HG03175 (cell line): ENCODE results near the gene GRM4.

Experiments used
- ATAC-seq: cut with Tn5 transposase; IDR thresholded peaks from one replicate; pipeline ENCODE4 v1.9.1; 2021; ENCODE audit warnings: mild to moderate bottlenecking, moderate library complexity; ENCODE audit not compliant: unreplicated experiment

The GRM4 gene

DNA sequence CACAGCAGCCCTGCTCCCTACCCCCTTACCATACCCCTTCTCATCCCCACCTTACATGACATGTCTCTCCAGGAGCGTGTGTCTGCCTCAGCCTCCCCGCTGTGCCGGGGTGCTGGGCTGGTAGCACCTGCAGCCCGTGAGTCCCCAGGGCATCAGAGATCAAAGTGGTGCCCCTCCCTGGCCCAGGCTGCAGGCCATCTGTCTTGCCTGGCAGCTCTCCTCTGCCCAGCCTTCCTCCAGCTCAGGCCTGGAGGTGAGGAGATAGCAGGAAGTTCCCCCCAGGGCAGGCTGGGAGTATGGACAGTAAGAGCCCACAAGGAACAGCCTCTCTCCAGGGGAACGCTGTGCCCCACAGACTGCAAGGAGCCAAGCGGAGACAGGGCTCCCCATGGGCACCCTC is 35.3 kb downstream of the GRM4 start:
- no peak for ATAC-seq

- ATAC-seq, result no peak
These were observed 37.7 kb downstream of the GRM4 start for GRCh38 chr6:34108176-34108575.

GRCh38 chr6:34106900-34107299 is 39.0 kb downstream of the GRM4 start:
- ATAC-seq, result no peak

GRCh38 chr6:34106421-34106820 is 39.5 kb downstream of the GRM4 start:
- ATAC-seq, result no peak

GRCh38 chr6:34104628-34105027 is 41.3 kb downstream of the GRM4 start:
- ATAC-seq, result no peak

GRCh38 chr6:34104186-34104585 is 41.7 kb downstream of the GRM4 start:
- ATAC-seq, result no peak

DNA sequence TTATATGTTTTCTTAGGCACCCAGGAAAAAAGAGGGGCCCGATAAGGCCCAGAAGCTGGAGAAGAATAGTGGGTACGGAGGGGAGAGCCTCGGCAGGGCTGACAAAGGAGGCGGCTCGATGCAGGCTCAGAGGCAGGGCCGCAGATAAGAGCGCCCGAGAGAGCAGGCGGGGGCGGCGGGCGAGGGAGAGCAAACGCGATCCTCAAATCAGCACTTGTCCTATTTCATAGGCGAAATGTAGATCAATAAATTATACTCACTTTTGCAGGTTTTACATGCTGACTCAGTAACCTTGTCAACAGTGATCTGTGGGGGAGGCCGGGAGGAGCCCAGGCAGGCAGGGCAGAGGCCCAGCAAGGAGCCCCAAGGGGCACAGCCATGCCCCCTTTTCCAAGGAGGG is 42.6 kb downstream of the GRM4 start:
- no peak for ATAC-seq

GRCh38 chr6:34102696-34103095 is 43.2 kb downstream of the GRM4 start:
- no peak for ATAC-seq

- ATAC-seq, result no peak
These were observed 43.7 kb downstream of the GRM4 start for GRCh38 chr6:34102099-34102656.

DNA sequence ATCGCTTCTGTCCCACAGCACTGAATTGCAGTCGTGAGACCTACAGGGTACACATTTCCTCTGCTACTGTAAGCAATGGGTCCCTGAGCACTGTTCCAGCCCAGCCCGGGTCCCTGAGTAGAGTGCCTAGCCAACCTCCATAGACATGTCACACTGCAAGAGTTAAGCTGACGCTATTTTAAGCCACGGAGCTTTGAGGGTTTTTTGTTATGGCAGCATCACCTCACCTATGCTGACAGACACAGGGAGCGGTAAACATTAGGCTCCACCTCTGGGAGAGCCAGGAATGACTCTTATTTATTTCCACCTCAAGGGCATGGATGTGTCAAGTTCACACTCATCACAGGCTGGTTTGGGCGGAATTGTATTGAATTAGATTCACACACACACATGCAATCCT is 45.1 kb downstream of the GRM4 start:
- no peak for ATAC-seq

GRCh38 chr6:34099878-34100277 is 46.0 kb downstream of the GRM4 start:
- ATAC-seq, result no peak

GRCh38 chr6:34098045-34098936 is 47.6 kb downstream of the GRM4 start:
- no peak for ATAC-seq

DNA sequence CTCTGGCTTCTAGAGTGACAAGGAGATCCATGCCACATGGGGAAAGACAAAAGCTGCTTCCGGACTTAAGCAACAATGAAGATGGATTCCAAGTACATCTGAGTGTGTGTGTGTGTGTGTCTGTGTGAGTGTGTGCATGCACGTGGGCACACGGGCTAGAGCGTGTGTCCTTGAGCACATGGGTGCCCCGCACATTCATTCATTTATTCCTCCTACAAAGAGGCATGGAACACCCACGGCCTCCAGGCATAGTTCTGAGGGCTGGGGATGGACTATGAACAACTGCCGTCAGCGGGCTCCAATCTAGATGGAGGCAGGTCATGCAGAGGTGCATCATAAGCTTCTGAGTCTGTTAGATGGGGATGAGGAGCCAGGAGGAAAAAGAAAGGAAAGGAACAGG is 49.1 kb downstream of the GRM4 start:
- ATAC-seq, result no peak

DNA sequence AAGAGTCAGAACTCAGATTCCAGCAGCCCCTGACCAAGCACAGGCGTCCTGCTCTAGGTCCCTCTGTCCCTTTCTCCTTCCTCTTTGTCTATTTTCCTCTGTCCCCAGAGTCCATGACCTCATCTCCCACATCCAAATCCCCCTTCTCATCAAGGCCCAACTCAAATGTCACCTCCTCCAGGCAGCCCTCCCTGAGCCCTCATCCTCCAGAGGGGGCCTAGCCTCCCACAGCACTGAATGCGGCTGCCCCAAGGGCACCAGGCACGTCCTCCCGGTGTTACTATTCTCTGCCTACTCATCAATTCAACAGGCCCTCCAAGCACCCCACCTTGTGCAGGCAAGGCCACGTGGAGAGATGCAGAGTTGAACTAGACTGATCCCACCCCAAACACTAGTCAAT is 49.7 kb downstream of the GRM4 start:
- ATAC-seq, result no peak

GRCh38 chr6:34095741-34096140 is 50.1 kb downstream of the GRM4 start:
- ATAC-seq, result no peak

DNA sequence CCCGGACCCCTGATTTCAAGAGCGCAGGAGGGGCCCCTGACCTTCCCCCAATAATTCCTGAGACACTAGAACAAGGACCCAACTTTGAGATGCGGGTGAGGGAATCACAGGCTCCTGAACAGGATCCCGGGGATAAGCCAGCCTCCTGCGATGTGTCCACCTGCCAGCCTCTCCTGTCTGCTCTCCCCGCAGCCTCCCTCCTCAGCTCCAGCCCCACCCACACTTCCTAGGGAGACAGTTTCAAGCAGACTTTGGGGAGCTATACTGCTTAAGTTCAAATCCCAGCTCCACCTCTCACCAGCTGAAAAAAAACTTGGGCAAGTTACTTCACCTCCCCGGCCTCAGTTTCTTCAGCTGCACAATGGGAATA is 50.8 kb downstream of the GRM4 start:
- no peak for ATAC-seq

DNA sequence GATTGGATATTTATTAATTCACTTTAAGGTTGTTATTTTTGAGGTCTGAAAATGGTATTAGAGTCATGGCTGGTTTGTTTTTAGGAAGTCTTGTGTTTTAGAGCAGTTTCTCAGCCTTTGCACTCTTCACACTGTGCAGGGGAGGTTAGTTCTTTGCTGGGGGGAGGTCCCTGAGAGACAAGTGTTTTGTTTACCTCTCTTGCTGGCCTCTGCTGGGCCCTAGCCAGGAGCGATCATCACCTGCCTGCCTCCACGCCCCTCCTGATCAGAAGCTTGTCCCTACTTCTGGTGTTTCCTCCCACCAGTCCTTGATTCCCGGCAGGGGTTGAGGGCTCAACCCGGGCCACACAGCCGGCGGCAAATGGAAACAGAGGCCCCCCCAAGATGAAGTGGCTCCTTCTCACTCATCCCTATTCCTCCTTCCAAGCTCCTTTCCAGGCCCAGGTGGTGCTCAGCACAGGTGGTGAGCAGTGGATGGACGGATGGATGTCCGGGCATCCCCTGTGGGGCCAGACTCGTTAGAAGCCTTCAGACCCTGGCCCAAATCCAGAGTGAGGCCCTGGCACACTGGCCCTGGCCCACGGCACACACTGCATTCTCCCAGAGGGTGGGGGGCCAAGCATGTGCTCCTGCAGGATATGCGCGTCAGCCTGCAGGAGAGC is 51.3 kb downstream of the GRM4 start:
- no peak for ATAC-seq

GRCh38 chr6:34093854-34094430 is 51.9 kb downstream of the GRM4 start:
- ATAC-seq, result no peak

GRCh38 chr6:34093206-34093605 is 52.7 kb downstream of the GRM4 start:
- ATAC-seq, result no peak

- ATAC-seq, result no peak
These were observed 53.3 kb downstream of the GRM4 start for GRCh38 chr6:34092631-34093030.

DNA sequence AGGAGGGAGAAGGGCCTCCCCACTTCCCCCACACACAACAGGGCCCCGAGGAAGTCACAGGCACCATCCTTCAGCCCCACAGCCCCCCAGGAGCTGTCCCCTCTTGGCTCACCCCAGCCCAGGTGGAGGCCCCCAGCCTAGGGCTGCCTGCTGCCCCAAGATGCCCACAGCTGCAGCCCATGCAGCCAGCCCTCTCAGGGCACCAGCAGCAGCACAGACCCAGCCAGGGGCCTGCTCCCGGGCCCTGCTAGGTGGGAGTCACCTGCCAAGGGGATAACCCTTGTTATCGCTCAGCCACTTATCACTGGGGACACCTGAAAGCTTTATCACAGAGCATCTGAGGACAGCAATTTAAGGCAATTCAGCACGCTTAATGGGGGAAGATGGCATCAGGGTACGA is 55.0 kb downstream of the GRM4 start:
- no peak for ATAC-seq

- no peak for ATAC-seq
These were observed 55.4 kb downstream of the GRM4 start for GRCh38 chr6:34090529-34090928.
